K562 (cell line): ENCODE data around the gene DUS4L.

ENCODE experiments used
- ATF7 ChIP-seq: fragments of 450-650 bp; IDR thresholded peaks from 2 replicates; pipeline ENCODE4 v1.7.1; 2014; ENCODE audit warnings: mild to moderate bottlenecking, moderate library complexity
- NCOA1 ChIP-seq: fragments of 450-650 bp; IDR thresholded peaks from 2 replicates; pipeline ENCODE4 v1.6.1; 2016; ENCODE audit warnings: low read depth
- PTBP1 ChIP-seq: fragments of 200-400 bp; formaldehyde crosslinking; IDR thresholded peaks from 2 replicates; pipeline ENCODE4 v1.6.1; 2017; ENCODE audit warnings: low read depth, low read length
- TCF7 ChIP-seq: sonication (generic); IDR thresholded peaks from 2 replicates; pipeline ENCODE4 v1.6.1; 2016; ENCODE audit warnings: antibody characterized with exemption, borderline replicate concordance
- ZBTB2 ChIP-seq: fragments of 450-650 bp; IDR thresholded peaks from 2 replicates; pipeline ENCODE4 v1.6.1; 2016; ENCODE audit warnings: antibody characterized with exemption
- ZKSCAN1 ChIP-seq: fragments of 150-350 bp; IDR thresholded peaks from 2 replicates; pipeline ENCODE4 v1.6.1; 2016; ENCODE audit warnings: low read depth, low read length
- ZNF324 ChIP-seq: fragments of 250-450 bp; sonication (Bioruptor Pico); IDR thresholded peaks from 2 replicates; pipeline ENCODE4 v1.4.0; 2020; ENCODE audit warnings: mild to moderate bottlenecking

GRCh38 chr7:107582875-107583274, 19.1 kb downstream of the DUS4L start:
- TF ChIP-seq ZKSCAN1, result no peak
- no peak for TF ChIP-seq NCOA1
- no peak for TF ChIP-seq ATF7
- no peak for TF ChIP-seq PTBP1
- no peak for TF ChIP-seq TCF7
- no peak for TF ChIP-seq ZBTB2
- no peak for TF ChIP-seq ZNF324 (CRISPR knock-in tag)
